Measurements from ENCODE around the gene SCP2D1. TPM values are rescaled to one million over a fixed set of nuclear protein-coding genes. Genes with fewer than 3 reads are reported as not detected.

The SCP2D1 gene
- total RNA-seq, 1 experiment from 2014 or later = not detected

DNA sequence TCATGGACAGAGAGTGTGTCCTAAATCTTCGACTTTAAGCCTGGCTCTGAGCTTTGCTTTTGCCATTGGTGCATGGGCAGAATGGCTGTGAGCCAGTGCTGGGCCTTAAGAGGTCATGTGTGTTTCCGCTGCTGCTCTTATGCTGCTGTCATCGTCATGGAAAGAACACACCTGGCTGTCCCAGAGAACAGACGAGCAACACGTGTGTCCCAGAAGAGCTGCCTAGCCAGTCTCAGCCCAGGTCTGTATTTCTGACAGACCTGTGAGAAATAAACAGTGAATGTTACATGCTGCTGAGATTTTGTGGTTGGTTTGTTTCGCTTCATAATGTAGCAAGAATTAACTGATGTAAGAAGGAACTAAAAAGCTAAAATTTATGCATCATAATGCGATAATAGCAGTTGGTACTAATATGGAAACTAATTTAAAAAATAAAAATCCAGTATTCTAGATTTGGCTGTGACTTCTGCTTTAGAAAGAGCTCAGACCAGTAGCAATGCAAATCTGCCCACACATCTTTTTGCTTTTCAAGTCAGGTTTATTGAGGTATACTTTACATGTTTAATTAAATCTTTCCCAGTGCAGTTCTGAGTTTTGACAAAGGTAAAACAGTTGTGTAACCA is 11.5 kb upstream of the SCP2D1 start:
- intact Hi-C loops (cut with micrococcal nuclease; ENCODE audit: unreplicated experiment) = no loop called here
- CTCF ChIA-PET = no interaction called here
- no peak overlapping the region for H3K27ac ChIP-seq (ENCODE audit: low read depth, low read length, poor library complexity, severe bottlenecking)

DNA sequence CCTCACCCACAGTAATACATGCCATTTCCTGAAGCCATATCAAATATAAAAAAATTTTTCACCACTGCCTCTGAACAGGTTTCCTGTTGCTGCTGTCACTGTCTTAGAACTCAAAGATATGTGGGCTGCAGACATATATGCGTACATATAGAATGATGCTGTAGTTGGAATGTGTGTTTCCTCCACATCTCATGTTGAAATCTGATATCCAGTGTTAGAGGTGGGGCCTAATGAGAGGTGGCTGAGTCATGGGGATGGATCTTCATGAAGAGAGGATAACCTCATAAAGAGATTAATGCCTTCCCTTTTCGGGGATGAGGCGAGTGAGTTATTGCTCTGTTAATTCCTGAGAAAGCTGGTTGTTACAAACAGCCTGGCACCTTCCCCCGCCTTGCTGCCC is 7.7 kb upstream of the SCP2D1 start:
- peaks cover 9% of the 10 kb centered on the region for H3K27me3 ChIP-seq (replicated peaks; ENCODE audit: insufficient read depth, low read depth, low read length, poor library complexity)
- TF ChIP-seq CTCF (conservative IDR thresholded peaks at IDR 0.05; ENCODE audit: low read depth, low read length) = no peak
- TF ChIP-seq EZH2 (IDR thresholded peaks at IDR 0.05; ENCODE audit: borderline replicate concordance, low read depth, low read length, poor library complexity, severe bottlenecking) = no peak
- POLR2A ChIA-PET (ENCODE audit: low non-redundant PET) = no interaction called here
- CTCF ChIA-PET = no interaction called here
- H3K9me3 ChIP-seq (ENCODE audit: low read depth, low read length, poor library complexity, severe bottlenecking) = no peaks in the 10 kb centered on the region
- H3K4me1 ChIP-seq (ENCODE audit: insufficient read depth, low read length, poor library complexity, severe bottlenecking) = no peaks in the 10 kb centered on the region
- intact Hi-C loops (cut with micrococcal nuclease; ENCODE audit: unreplicated experiment) = no loop called here
- no peak overlapping the region for H3K4me3 ChIP-seq (ENCODE audit: low read depth, low read length, poor library complexity, severe bottlenecking)
- H3K27ac ChIP-seq (ENCODE audit: low read depth, low read length, poor library complexity, severe bottlenecking) = no peak overlapping the region
- DNase-seq (ENCODE audit: low spot score) = peak; percentile 46
- no peaks in the 10 kb centered on the region for H3K36me3 ChIP-seq (ENCODE audit: insufficient read depth, low read length, poor library complexity, severe bottlenecking)
- BruUV-seq (replicated peaks) = no TSS peak

More for the DNA sequence above, 11.5 kb upstream of the SCP2D1 start:
- no peak overlapping the region for H3K4me3 ChIP-seq (ENCODE audit: low read depth, low read length, poor library complexity, severe bottlenecking)
- TF ChIP-seq CTCF (conservative IDR thresholded peaks at IDR 0.05; ENCODE audit: low read depth, low read length) (no peak), EZH2 (IDR thresholded peaks at IDR 0.05; ENCODE audit: borderline replicate concordance, low read depth, low read length, poor library complexity, severe bottlenecking) (no peak)
- POLR2A ChIA-PET (ENCODE audit: low non-redundant PET) = no interaction called here
- H3K36me3 ChIP-seq (ENCODE audit: insufficient read depth, low read length, poor library complexity, severe bottlenecking) = no peaks in the 10 kb centered on the region
- peaks cover 9% of the 10 kb centered on the region for H3K27me3 ChIP-seq (replicated peaks; ENCODE audit: insufficient read depth, low read depth, low read length, poor library complexity)
- no peaks in the 10 kb centered on the region for H3K4me1 ChIP-seq (ENCODE audit: insufficient read depth, low read length, poor library complexity, severe bottlenecking)
- no peak for DNase-seq (ENCODE audit: low spot score)
- no TSS peak for BruUV-seq (replicated peaks)
- no peaks in the 10 kb centered on the region for H3K9me3 ChIP-seq (ENCODE audit: low read depth, low read length, poor library complexity, severe bottlenecking)

DNA sequence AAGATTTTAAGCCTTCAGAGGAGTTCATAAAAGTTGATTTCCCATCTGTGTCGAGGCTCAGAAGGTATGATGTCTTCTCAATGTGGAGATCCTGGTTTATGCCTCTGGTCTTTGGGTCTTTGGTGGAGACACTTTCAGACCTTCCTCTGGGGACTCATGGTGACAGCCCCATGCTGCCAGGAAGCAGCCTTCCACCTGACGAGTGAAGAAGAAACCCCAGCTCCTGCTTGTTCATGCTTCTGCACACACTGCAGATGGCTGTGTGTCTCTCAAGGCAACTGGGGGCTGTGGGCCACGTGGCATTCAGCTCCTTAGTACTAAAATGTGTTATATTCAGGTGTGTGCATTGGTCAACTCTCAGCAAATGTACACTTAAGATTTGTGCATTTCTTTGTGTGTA is 4.9 kb upstream of the SCP2D1 start:
- no peak for TF ChIP-seq EZH2 (IDR thresholded peaks at IDR 0.05; ENCODE audit: borderline replicate concordance, low read depth, low read length, poor library complexity, severe bottlenecking)
- TF ChIP-seq CTCF (conservative IDR thresholded peaks at IDR 0.05; ENCODE audit: low read depth, low read length) = no peak
- Histone ChIP-seq H3K27ac (ENCODE audit: low read depth, low read length, poor library complexity, severe bottlenecking) (no peak overlapping the region), H3K4me1 (ENCODE audit: insufficient read depth, low read length, poor library complexity, severe bottlenecking) (no peaks in the 10 kb centered on the region), H3K27me3 (replicated peaks; ENCODE audit: insufficient read depth, low read depth, low read length, poor library complexity) (peaks cover 6% of the 10 kb centered on the region), H3K4me3 (ENCODE audit: low read depth, low read length, poor library complexity, severe bottlenecking) (no peak overlapping the region), H3K9me3 (ENCODE audit: low read depth, low read length, poor library complexity, severe bottlenecking) (no peaks in the 10 kb centered on the region), H3K36me3 (ENCODE audit: insufficient read depth, low read length, poor library complexity, severe bottlenecking) (no peaks in the 10 kb centered on the region)
- CTCF ChIA-PET = no interaction called here
- intact Hi-C loops (cut with micrococcal nuclease; ENCODE audit: unreplicated experiment) = no loop called here
- no TSS peak for BruUV-seq (replicated peaks)
- POLR2A ChIA-PET (ENCODE audit: low non-redundant PET) = no interaction called here
- no peak for DNase-seq (ENCODE audit: low spot score)
